HepG2 (cell line): ENCODE measurements around the gene SYTL3. TPM values are rescaled to one million over a fixed set of nuclear protein-coding genes. Genes with fewer than 3 reads are reported as not detected.
A peak's percentile ranks its signal among the peaks of the same experiment; 100 is the strongest.

Experiments used
- ATAC-seq: fragments of 200-7000 bp; cut with Tn5 transposase; 3 replicates; pipeline ENCODE4 v1.9.1; 2020; ENCODE audit warnings: mild to moderate bottlenecking, moderate library complexity
- BruUV-seq: library from RNA; stranded (reverse); fragments of 400-500 nt; replicated peaks from 2 replicates; lab custom pipeline; 2021; lab: Mats Ljungman, UMichigan
- CTCF ChIA-PET: fragments of 300-600 bp; formaldehyde crosslinking; extraction: SDS; loops from one replicate; lab custom pipeline; 2021; ENCODE audit warnings: low total read pairs, inconsistent platforms, low intra/inter-chr PET ratio; lab: Yijun Ruan, JAX
- POLR2A ChIA-PET: fragments of 350-600 bp; sonication (Branson Sonifier 250); formaldehyde crosslinking; loops from one replicate; lab custom pipeline; 2020; ENCODE audit warnings: antibody characterized with exemption, inconsistent platforms; lab: Yijun Ruan, JAX
- DNase-seq: peaks from one replicate; pipeline ENCODE4 v3.0.0-alpha.2; 2015; ENCODE audit warnings: low spot score
- FAIRE-seq: peaks from 3 replicates; lab custom pipeline; 2011; peaks lifted over from hg19 to GRCh38; lab: Jason Lieb, UNC
- H2AFZ ChIP-seq: one replicate; pipeline ENCODE4 v1.6.1; 2011; ENCODE audit warnings: low read length, inconsistent platforms
- H3K27ac ChIP-seq: fragments of 300-600 bp; 3 replicates; pipeline ENCODE4 v1.8.0; 2011; ENCODE audit warnings: mixed run types, mild to moderate bottlenecking, mixed read lengths, low read length, inconsistent platforms; ENCODE audit not compliant: insufficient read depth; ENCODE audit errors: extremely low read length
- H3K27me3 ChIP-seq, 2 experiments: fragments of 200-600 bp in 1 of 2; 2 replicates in 1 of 2; 3 replicates in 1 of 2; pipeline versions ENCODE4 v1.6.0 to v1.8.0; 2011; ENCODE audit warnings: low read length in 2 of 2, mild to moderate bottlenecking in 2 of 2, moderate library complexity in 2 of 2, inconsistent platforms in 1 of 2; ENCODE audit not compliant: insufficient read depth in 2 of 2, control insufficient read depth in 1 of 2
- H3K36me3 ChIP-seq, 2 experiments: fragments of 200-600 bp in 1 of 2; replicated peaks in 1 of 2; 2 replicates in 1 of 2; 3 replicates in 1 of 2; pipeline versions ENCODE4 v1.5.1 to v1.8.0; 2011; ENCODE audit warnings: low read length in 2 of 2, inconsistent platforms in 1 of 2; ENCODE audit not compliant: insufficient read depth in 2 of 2, control insufficient read depth in 1 of 2
- H3K4me1 ChIP-seq: 2 replicates; pipeline ENCODE4 v1.5.1; 2012; ENCODE audit warnings: low read length, inconsistent platforms; ENCODE audit not compliant: insufficient read depth
- H3K4me2 ChIP-seq: 2 replicates; pipeline ENCODE4 v1.6.0; 2011; ENCODE audit warnings: low read depth, low read length, inconsistent platforms
- H3K4me3 ChIP-seq, 3 experiments: fragments of 200-600 bp in 1 of 3; sonication (generic), shearing (Covaris generic) in 1 of 3; replicated peaks in 1 of 3; 2 replicates each; pipeline ENCODE4 v1.5.1; 2011 to 2016; ENCODE audit warnings: low read length in 3 of 3, inconsistent platforms in 2 of 3, low read depth in 2 of 3, mild to moderate bottlenecking in 2 of 3, control low read depth in 1 of 3, mixed read lengths in 1 of 3; ENCODE audit not compliant: insufficient read depth in 1 of 3
- H3K79me2 ChIP-seq: one replicate; pipeline ENCODE4 v1.6.1; 2011; ENCODE audit warnings: low read length, inconsistent platforms; ENCODE audit not compliant: insufficient read depth
- H3K9ac ChIP-seq: 2 replicates; pipeline ENCODE4 v1.6.0; 2011; ENCODE audit warnings: mild to moderate bottlenecking, low read depth, low read length, inconsistent platforms; ENCODE audit not compliant: insufficient read depth
- H3K9me3 ChIP-seq: 2 replicates; pipeline ENCODE4 v1.5.1; 2012; ENCODE audit warnings: mild to moderate bottlenecking, low read length
- H4K20me1 ChIP-seq: 2 replicates; pipeline ENCODE4 v1.6.0; 2011; ENCODE audit warnings: inconsistent platforms, mild to moderate bottlenecking, low read length, moderate library complexity; ENCODE audit not compliant: insufficient read depth
- ETV6 ChIP-seq: sonication (generic); formaldehyde crosslinking; conservative IDR thresholded peaks from 2 replicates; pipeline ENCODE4 v1.4.0; 2020; ENCODE audit warnings: missing genetic modification reagents
- HDAC2 ChIP-seq: sonication (generic); formaldehyde crosslinking; IDR thresholded peaks from 2 replicates; pipeline ENCODE4 v1.4.0; 2020; ENCODE audit warnings: missing genetic modification reagents
- HIVEP1 ChIP-seq: sonication (generic); formaldehyde crosslinking; IDR thresholded peaks from 2 replicates; pipeline ENCODE4 v1.4.0; 2020; ENCODE audit warnings: mild to moderate bottlenecking, missing genetic modification reagents
- POGZ ChIP-seq: sonication (generic); formaldehyde crosslinking; IDR thresholded peaks from 2 replicates; pipeline ENCODE4 v1.4.0; 2020; ENCODE audit warnings: mild to moderate bottlenecking, missing genetic modification reagents
- RARG ChIP-seq: sonication (generic); formaldehyde crosslinking; IDR thresholded peaks from 2 replicates; pipeline ENCODE4 v1.4.0; 2020; ENCODE audit warnings: low read depth, mild to moderate bottlenecking, missing genetic modification reagents
- SRF ChIP-seq: IDR thresholded peaks from 2 replicates; pipeline ENCODE4 v1.6.1; 2011; ENCODE audit warnings: mild to moderate bottlenecking, low read depth, low read length, moderate library complexity
- THAP7 ChIP-seq: sonication (generic); formaldehyde crosslinking; IDR thresholded peaks from 2 replicates; pipeline ENCODE4 v1.8.1; 2023; ENCODE audit warnings: mild to moderate bottlenecking, missing genetic modification reagents
- ZNF160 ChIP-seq: sonication (generic); formaldehyde crosslinking; IDR thresholded peaks from 2 replicates; pipeline ENCODE4 v1.8.0; 2022; ENCODE audit warnings: mild to moderate bottlenecking, inconsistent platforms, missing genetic modification reagents
- ZNF275 ChIP-seq: sonication (generic); formaldehyde crosslinking; IDR thresholded peaks from 2 replicates; pipeline ENCODE4 v1.8.0; 2022; ENCODE audit warnings: missing genetic modification reagents, mild to moderate bottlenecking, inconsistent platforms, borderline replicate concordance
- ZNF432 ChIP-seq: sonication (generic); formaldehyde crosslinking; IDR thresholded peaks from 2 replicates; pipeline ENCODE4 v1.5.0; 2020; ENCODE audit warnings: missing genetic modification reagents, mild to moderate bottlenecking, borderline replicate concordance
- ZNF558 ChIP-seq: sonication (generic); formaldehyde crosslinking; IDR thresholded peaks from 2 replicates; pipeline ENCODE4 v1.9.0; 2022; ENCODE audit warnings: mild to moderate bottlenecking, missing genetic modification reagents, borderline replicate concordance
- ZNF616 ChIP-seq: sonication (generic); formaldehyde crosslinking; IDR thresholded peaks from 2 replicates; pipeline ENCODE4 v1.5.0; 2020; ENCODE audit warnings: low read depth, mild to moderate bottlenecking, missing genetic modification reagents
- WGBS: methylation state at CpG from one replicate; pipeline ENCODE4 v1.1.6; 2017; ENCODE audit warnings: low lambda C conversion rate; 5-methylcytosine and 5-hydroxymethylcytosine counted together
- in situ Hi-C: cut with HindIII; loops from 2 replicates; pipeline ENCODE4 v1.10.0; 2017; ENCODE audit warnings: low pct_unique_long_range_greater_than_20kb; ENCODE audit not compliant: extremely low pct_ligation_motif_present
- intact Hi-C: fragments of 100-400 bp; cut with micrococcal nuclease; formaldehyde crosslinking; loops from one replicate; pipeline ENCODE4 v1.10.0; 2022; ENCODE audit not compliant: unreplicated experiment
- polyA plus RNA-seq, 8 experiments: library from polyadenylated mRNA; depleted of rRNA in 3 of 8; stranded (reverse) in 7 of 8; unstranded in 1 of 8; fragments of >200 nt; fragmentation: Illumina TruSeq in 4 of 8; extraction: Trizol in 4 of 8; gene quantifications; 2 replicates each; pipeline versions ENCODE4 v1.2.1 to v1.2.3, GENCODE V29; 2011 to 2016; ENCODE audit warnings: low read depth in 4 of 8, missing spikeins in 1 of 8, mixed read lengths in 1 of 8; ENCODE audit not compliant: insufficient read depth in 1 of 8
- total RNA-seq, 5 experiments: library from RNA; depleted of rRNA; stranded (reverse); fragments of >200 nt; fragmentation: Illumina TruSeq; extraction: Trizol; gene quantifications; 2 replicates each; pipeline ENCODE4 v1.2.3, GENCODE V29; 2016; ENCODE audit warnings: low read depth in 1 of 5
- TF ChIP-seq, protein P1 (sequence below): sonication (generic); formaldehyde crosslinking; IDR thresholded peaks from 2 replicates; pipeline ENCODE4 v1.4.0; 2020; ENCODE audit warnings: mild to moderate bottlenecking, missing genetic modification reagents

The SYTL3 gene
- total and polyA plus RNA-seq, 2 of the 13 experiments (the other 11 are each of a cell fraction or from before 2014, with no cell fraction given) = 0.11 to 0.28 TPM

GRCh38 chr6:158725704-158726103 lies 75.8 kb downstream of the SYTL3 start (continued):
- TF ChIP-seq ZNF432 (CRISPR knock-in tag) (no peak), THAP7 (CRISPR knock-in tag) (no peak), RARG (no peak), ETV6 (CRISPR knock-in tag) (no peak), ZNF160 (CRISPR knock-in tag) (no peak), ZNF616 (CRISPR knock-in tag) (no peak), POGZ (no peak), ZNF275 (no peak), HDAC2 (CRISPR knock-in tag) (no peak), ZNF558 (CRISPR knock-in tag) (no peak)

DNA sequence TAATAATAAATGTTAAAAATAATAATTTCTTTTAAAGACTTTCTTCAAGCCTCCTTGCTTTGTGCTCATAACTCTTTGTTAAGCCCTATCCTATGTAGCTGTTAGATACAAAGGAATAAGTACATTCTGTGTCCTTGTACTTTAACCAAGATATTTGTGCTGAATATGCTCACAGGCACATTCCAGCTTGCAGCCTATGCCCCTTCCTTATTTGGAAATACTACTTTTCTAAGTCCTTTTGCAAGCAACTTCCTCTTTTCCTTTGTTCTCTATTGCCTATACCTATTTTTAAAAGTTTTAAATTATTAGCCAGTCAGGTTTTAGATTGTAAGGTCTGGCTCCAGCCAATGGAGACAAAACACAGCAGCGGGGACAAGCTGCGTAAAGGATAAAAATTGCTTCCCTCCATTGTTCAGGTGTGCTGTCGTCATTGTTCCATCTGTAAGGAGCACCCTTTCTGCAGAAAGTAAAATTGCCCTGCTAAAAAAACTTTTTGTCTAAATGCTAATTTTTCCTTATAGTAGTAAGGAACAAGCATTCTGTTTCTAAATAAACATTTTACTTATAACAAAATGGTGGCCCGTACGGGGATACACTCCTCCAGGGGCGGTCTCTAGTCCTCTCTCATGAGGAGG lies 80.2 kb downstream of the SYTL3 start:
- TF ChIP-seq SRF (peak; percentile 48; the same call in 1 of the 2 replicates), HIVEP1 (CRISPR knock-in tag) (no peak)
- TF ChIP-seq, protein P1, sequence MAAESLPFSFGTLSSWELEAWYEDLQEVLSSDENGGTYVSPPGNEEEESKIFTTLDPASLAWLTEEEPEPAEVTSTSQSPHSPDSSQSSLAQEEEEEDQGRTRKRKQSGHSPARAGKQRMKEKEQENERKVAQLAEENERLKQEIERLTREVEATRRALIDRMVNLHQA (CRISPR knock-in tag) = no peak
- H4K20me1 ChIP-seq = no peaks in the 10 kb centered on the region
- BruUV-seq = no TSS peak
- no peaks in the 10 kb centered on the region for H3K4me1 ChIP-seq
- 74% methylated on average over 6 of the region's 6 CpGs for WGBS
- POLR2A ChIA-PET = no interaction called here
- H2AFZ ChIP-seq = no peak overlapping the region
- FAIRE-seq (no peak), ATAC-seq (no peak), DNase-seq (no peak)
- no peak overlapping the region for H3K9ac ChIP-seq
- H3K4me3 ChIP-seq = no peak overlapping the region
- H3K27me3 ChIP-seq = peaks cover 2 to 10% of the 10 kb centered on the region in 2 experiments; a peak in 4 of 5 replicates
- CTCF ChIA-PET = no interaction called here
- no peaks in the 10 kb centered on the region for H3K9me3 ChIP-seq
- H3K36me3 ChIP-seq = no peaks in the 10 kb centered on the region
- in situ Hi-C loops (no loop called here), intact Hi-C loops (no loop called here)
- no peaks in the 10 kb centered on the region for H3K79me2 ChIP-seq
- no peak overlapping the region for H3K27ac ChIP-seq
- H3K4me2 ChIP-seq = no peak overlapping the region
